ENCODE measurements around the gene EVI5L.
A peak's percentile ranks its signal among the peaks of the same experiment; 100 is the strongest.
"Not testable (repeated sequence)": the region's sequence is repeated elsewhere in the genome, so short reads cannot be mapped to it uniquely, and the experiment has no call there.

Gene EVI5L

DNA sequence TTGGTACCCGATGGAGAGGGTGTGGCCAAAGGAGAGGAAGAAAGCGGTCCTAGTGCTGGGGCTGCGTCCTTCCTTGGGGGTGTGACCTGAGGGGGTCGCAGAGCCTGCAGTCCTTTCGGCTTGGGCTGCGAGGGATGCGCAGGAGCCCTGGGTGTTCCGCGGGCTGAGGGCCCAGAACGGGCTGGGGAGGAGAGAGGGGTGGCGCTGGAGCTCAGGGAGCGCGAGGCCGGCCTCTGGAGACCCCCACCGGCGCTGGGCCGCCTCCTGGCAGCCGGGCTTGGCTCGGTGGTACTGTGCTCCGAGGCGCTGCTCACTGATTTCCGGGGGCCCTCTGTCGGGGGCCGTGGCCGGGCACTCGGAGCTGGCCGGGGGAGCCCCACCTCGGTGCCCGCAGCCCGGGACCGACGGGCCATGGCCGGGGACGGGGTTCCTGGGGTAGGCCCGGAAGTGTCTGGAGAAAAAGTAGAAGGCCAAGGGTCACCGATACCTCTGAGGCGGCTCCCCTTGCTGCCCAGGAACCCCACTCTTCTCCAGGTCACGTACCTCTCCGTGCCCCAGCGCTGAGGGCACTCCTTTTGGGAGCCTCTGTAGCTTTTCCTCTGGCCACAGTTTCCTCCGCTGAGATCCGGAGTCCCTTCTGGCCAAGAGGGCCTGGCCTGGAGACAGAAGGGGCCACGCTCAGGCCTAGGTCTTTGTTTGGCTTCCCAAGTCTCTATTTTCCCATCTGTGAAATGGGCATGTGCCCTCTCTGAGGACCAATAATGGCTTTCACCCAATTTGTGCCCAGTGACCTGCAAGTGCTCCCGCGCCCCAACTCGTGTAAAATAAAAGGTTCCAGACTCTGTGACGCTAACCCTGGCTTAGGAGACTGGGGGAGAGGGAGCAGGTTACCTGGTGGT is 42.5 kb downstream of the EVI5L start:
- no peak for DNase-seq (ENCODE audit: low spot score)

- DNase-seq (ENCODE audit: low spot score): no peak
Measured at GRCh38 chr19:7873304-7874075, 43.5 kb downstream of the EVI5L start.

DNA sequence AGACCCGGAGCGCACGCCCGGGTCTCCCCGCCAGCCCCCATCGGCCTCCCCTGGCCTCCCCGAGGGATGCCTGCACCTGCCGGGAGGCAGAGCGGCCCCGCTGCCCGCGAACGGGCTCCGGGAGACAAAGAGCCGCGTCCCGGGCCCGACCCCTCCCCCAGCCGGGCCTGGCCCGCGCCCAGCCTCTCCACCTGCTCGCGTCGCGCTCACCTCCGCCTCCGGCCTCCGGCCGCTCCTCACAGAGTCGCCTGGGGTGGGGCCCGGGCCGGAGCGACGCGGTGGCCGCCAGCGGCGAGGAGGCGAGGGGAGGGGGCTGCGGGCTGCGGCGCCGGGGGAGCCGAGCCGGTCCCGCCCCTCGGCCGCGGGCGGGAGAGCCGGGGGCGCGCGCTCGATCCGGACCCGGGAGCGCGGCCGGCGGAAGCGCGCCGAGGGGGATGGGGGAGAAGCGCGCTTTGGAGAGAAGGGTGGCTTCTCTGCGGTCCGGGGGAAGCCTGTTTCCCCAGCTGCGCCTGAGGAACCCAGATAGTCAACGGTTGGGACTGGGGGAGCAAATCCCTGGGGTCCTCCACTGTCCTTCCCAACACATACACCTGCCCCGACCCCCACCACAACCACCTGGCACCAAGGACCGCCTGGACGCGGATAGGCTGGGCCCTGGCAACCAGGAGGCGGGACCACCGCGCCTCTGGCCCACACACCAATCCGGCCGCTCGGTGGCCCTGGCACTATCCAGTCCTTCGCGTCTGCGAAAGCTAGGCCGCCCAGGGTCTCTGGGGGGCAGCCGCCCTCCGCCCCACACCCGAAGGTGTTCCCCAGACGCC is 44.3 kb downstream of the EVI5L start, which contains the start of gene PRR36:
PRR36 (minus strand) TSS at position 315 of the 821 bp plus-strand sequence. CDS start 701 bp downstream, outside the sequence.
- DNase-seq (ENCODE audit: low spot score): no peak

GRCh38 chr19:7874897-7875273 is 44.9 kb downstream of the EVI5L start:
- DNase-seq (ENCODE audit: low spot score): no peak

DNA sequence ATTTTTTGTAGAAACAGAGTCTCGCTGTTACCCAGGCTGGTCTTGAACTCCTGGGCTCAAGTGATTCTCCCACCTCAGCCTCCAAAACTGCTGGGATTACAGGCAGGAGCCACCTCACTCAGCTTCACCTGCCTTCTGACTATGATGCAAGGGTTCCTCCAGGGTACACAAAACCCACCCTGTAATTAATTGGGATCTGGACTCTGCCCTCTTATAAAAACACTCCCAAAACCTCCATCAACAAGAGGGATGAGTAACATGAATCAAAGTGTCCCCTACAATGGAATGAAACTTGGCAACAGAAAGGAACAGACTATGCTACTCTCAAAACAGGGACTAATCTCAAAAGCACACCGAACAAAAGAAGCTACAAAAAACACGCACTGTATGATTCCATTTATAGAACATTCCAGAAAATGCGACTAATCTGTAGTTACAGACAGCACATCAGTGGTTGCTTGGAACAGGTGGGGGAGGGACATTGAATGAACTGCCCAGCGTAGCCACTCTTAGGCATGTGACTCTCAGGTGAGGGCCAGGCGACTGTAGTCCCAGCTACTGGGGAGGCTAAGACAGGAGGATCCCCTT is 47.3 kb downstream of the EVI5L start:
- no peak for DNase-seq (ENCODE audit: low spot score)

DNA sequence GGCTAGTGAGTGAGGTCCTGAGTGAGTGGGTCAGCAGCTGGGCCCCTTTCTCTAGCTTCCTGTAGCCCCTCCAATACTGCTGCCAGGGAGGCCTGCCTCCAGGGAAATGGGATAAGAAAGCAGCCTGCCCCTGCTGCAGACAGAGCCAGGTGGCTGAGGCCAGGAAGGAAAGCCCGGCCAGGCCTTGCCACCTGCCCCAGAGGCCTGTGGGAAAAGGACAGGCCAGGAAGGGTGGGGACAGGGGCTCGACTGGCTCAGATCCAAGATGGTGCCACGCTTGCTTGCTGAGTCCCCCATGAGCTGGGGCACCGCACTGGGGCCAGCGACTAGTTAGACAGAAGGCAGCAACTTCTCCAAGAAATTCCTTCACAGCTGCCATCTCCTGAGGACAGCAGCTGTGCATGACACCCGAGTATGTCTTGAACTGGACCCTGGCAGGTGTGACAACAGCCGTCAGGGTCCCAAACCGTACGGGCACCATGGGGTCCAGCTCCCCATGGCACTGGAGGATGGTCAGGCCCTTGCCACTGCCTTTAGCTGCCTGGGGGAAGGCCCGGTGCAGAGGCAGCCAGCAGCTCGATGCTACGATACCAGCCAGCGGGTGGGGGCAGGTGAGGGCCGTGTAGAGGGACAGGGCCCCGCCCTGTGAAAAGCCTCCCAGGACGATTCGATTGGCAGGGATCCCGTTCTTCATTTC is 49.2 kb downstream of the EVI5L start:
- DNase-seq (ENCODE audit: low spot score): no peak

DNA sequence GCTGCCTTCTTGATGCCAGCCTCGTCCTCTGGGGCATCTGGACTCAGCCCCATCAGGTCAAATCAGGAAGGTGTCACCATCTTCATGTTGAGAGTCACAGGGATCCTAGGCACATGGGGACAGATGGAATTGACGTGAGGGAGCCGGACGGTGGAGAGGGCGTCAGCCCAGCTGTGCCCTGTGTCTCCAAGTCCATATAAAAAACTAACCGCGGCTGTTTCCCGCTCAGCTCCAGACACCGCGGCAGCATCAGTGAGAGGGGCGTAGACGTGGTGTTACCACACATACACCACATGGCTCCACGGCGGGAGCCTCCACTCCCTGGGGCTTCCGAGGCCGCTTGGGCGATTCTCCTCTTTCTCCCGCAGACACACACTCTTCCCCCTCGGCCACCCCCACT is 49.8 kb downstream of the EVI5L start:
- DNase-seq (ENCODE audit: low spot score): no peak

DNA sequence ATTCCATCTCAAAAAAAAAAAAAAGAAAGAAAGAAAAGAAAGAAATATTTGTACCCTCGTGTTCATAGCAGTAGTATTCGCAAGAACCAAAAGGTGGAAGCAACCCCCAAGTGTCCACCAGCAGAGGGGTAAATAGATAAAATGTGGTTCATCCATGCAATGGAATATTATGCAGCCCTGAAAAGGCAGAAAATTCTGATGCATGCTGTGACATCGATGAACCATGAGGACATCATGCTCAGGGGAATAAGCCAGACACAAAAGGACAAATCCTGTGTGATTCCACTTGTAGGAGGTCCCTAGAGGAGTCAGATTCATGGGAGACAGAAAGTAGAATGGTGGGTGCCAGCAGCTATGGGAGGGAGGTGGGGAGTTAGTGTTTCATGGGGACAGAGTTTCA is 51.9 kb downstream of the EVI5L start:
- no peak for DNase-seq (ENCODE audit: low spot score)

- DNase-seq (ENCODE audit: low spot score): no peak
Measured at GRCh38 chr19:7883105-7883504, 53.1 kb downstream of the EVI5L start.

DNA sequence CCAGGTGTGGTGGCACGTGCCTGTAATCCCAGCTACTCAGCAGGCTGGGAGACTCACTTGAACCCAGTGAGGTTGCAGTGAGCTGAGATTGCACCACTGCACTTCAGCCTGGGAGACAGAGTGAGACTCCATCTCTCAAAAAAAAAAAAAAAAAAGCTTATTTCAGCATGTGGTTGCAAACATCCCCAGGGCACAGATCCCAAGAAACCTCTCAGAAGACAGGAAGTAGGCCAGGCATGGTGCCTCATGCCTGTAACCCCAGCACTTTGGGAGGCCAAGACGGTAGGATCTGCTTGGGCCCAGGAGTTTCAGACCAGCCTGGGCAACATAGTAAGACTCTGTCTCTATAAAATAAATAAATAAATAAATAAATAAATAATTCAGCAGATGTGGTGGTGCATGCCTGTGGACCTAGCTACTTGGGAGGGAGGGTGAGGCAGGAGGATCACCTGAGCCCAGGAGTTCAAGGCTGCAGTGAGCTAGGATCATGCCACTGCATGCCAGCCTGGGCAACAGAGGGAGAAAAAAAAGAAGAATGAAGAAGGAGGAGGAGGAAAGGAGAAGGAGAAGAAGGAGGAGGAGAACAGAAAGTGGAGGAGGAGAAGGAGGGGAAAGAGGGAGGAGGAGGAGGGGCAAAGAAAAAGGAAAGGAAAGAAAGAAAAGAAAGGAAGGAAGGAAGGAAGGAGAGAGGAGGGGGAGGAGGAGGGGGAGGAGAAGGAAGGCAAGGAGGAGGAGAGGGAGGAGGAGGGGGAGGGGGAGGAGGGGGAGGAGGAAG is 54.0 kb downstream of the EVI5L start:
- no peak for DNase-seq (ENCODE audit: low spot score)

GRCh38 chr19:7885818-7886217 is 55.8 kb downstream of the EVI5L start:
- no peak for DNase-seq (ENCODE audit: low spot score)

DNA sequence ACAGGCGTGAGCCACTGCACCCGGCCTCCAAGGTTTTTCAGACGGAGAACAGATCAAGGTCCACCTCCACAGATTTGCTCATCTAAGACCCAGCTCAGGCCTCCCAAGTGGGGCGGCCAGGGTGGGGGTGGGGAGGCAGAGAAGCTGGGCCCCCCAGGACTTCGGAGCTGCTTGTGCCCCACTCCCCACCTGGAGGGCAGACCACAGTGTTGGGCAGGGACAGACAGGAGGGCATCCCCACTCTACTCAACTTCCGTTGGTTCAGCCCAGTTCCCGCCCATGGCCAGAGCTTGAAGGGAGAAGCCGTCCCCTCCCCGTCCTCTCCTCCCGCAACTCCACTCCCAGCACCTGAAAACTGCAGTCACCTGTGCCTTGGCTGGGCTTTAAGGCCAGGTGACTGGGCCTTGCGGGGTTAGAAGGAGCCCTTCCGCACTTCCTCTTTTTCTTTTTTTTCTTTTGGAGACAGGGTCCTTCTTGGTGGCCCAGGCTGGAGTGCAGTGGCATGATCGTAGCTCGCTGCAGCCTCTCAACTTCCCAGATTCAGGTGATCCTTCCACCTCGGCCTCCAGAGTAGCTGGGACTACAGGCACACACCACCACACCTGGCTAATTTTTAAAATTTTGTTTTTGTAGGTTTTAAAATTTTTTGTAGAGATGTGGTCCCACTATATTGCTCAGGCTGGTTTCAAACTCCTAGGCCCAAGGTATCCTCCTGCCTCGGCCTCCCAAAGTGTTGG is 57.6 kb downstream of the EVI5L start:
- DNase-seq (ENCODE audit: low spot score): no peak

GRCh38 chr19:7888145-7888825 is 58.3 kb downstream of the EVI5L start, which contains the start of gene LRRC8E:
LRRC8E (plus strand) TSS chr19:7888510; CDS start chr19:7895604, 7,094 bp downstream.
- DNase-seq (ENCODE audit: low spot score): peak; percentile 82

- DNase-seq (ENCODE audit: low spot score): no peak
Measured at GRCh38 chr19:7888826-7889217, 58.8 kb downstream of the EVI5L start.

- not testable (repeated sequence) for DNase-seq (ENCODE audit: low spot score)
Measured at GRCh38 chr19:7893362-7894101, 63.5 kb downstream of the EVI5L start.

DNA sequence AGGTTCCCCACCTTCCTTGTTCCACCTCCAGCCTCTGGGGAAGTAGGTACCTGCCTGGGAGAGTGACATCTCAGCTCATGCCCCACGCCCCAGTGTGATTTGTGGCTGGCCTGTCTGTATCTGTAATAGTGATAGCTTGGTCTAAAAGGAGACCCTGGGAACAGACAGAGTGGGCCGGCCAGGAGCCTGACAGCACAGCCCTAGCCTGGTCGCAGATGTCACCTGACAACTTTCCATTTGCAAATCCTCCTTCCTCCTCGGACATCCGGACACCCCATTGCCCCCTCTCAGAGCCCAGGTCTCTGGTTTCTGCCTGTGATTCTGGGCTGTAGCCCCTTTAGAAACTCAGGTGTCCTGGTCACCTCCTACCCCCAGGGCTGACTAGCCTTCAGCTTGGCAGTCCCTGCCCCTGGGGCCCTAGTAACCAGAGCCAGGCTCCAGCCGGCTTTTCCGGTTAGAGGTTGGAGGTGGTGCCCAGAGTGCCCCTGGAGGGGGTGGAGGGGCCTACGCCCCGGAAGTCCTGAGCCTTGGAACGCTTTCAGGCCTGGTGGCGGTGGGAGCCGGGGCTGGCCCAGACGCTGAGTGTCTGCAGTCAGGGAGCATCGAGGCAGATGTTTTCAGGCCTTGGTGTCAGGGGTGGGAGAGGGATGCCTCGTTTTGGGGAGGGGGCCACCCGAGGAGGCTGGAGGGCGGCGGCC is 64.7 kb downstream of the EVI5L start:
- no peak for DNase-seq (ENCODE audit: low spot score)

GRCh38 chr19:7895565-7895964 is 65.5 kb downstream of the EVI5L start:
- no peak for DNase-seq (ENCODE audit: low spot score)

DNA sequence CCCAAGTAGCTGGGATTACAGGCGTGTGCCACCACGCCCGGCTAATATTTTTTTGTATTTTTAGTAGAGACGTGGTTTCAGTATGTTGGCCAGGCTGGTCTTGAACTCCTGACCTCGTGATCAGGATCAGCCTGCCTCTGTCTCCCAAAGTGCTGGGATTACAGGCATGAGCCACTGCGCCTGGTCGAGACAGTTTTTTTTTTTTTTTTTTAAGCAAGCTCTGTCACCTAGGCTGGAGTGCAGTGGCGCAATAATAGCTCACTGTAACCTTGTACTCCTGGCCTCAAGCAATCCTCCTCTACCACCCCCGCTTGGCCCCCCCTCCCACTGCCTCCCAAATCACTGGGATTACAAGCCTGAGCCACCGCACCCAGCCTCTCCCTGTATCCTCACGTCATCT is 67.3 kb downstream of the EVI5L start:
- DNase-seq (ENCODE audit: low spot score): no peak

All from GM03348 (cell line).